SK-N-SH (cell line): Measurements from ENCODE around the gene POMGNT1.

ENCODE experiments used
- EP300 ChIP-seq, 2 experiments: IDR thresholded peaks; 2 replicates each; pipeline versions ENCODE4 v1.4.0 to v1.6.1; 2012; ENCODE audit warnings: borderline replicate concordance in 1 of 2, low read depth in 1 of 2, low read length in 1 of 2
- GABPA ChIP-seq: IDR thresholded peaks from 2 replicates; pipeline ENCODE4 v1.4.0; 2012; ENCODE audit warnings: low read depth, mild to moderate bottlenecking
- JUND ChIP-seq: IDR thresholded peaks from 2 replicates; pipeline ENCODE4 v1.4.0; 2012
- MAX ChIP-seq: IDR thresholded peaks from 2 replicates; pipeline ENCODE4 v1.4.0; 2012; ENCODE audit warnings: low read depth
- POLR2AphosphoS5 ChIP-seq: IDR thresholded peaks from 2 replicates; pipeline ENCODE4 v1.6.1; 2012; ENCODE audit warnings: low read depth, low read length
- RAD21 ChIP-seq: IDR thresholded peaks from 2 replicates; pipeline ENCODE4 v1.6.1; 2012; ENCODE audit warnings: mild to moderate bottlenecking, low read length
- SIN3A ChIP-seq: IDR thresholded peaks from 2 replicates; pipeline ENCODE4 v1.6.1; 2012; ENCODE audit warnings: low read depth, mild to moderate bottlenecking, low read length, moderate library complexity, borderline replicate concordance
- YY1 ChIP-seq: IDR thresholded peaks from 2 replicates; pipeline ENCODE4 v1.4.0; 2012; ENCODE audit warnings: low read depth, mild to moderate bottlenecking
- TF ChIP-seq, protein P1 (sequence below): fragments of 200-600 bp; sonication (generic); IDR thresholded peaks from 2 replicates; pipeline ENCODE4 v1.6.1; 2017; ENCODE audit warnings: antibody characterized with exemption, mild to moderate bottlenecking, moderate library complexity
- TF ChIP-seq, protein P2 (sequence below): IDR thresholded peaks from 2 replicates; pipeline ENCODE4 v1.4.0; 2012; ENCODE audit warnings: low read depth, borderline replicate concordance

GRCh38 chr1:46172321-46172720, 25.9 kb downstream of the POMGNT1 start:
- TF ChIP-seq, protein P1, sequence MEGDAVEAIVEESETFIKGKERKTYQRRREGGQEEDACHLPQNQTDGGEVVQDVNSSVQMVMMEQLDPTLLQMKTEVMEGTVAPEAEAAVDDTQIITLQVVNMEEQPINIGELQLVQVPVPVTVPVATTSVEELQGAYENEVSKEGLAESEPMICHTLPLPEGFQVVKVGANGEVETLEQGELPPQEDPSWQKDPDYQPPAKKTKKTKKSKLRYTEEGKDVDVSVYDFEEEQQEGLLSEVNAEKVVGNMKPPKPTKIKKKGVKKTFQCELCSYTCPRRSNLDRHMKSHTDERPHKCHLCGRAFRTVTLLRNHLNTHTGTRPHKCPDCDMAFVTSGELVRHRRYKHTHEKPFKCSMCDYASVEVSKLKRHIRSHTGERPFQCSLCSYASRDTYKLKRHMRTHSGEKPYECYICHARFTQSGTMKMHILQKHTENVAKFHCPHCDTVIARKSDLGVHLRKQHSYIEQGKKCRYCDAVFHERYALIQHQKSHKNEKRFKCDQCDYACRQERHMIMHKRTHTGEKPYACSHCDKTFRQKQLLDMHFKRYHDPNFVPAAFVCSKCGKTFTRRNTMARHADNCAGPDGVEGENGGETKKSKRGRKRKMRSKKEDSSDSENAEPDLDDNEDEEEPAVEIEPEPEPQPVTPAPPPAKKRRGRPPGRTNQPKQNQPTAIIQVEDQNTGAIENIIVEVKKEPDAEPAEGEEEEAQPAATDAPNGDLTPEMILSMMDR: no peak
- TF ChIP-seq, protein P2, sequence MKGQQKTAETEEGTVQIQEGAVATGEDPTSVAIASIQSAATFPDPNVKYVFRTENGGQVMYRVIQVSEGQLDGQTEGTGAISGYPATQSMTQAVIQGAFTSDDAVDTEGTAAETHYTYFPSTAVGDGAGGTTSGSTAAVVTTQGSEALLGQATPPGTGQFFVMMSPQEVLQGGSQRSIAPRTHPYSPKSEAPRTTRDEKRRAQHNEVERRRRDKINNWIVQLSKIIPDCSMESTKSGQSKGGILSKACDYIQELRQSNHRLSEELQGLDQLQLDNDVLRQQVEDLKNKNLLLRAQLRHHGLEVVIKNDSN: no peak
- no peak for TF ChIP-seq EP300 (IDR thresholded peaks at IDR 0.05; ENCODE audit: borderline replicate concordance in 1 of 2, low read depth in 1 of 2, low read length in 1 of 2)
- no peak for TF ChIP-seq RAD21
- no peak for TF ChIP-seq JUND
- TF ChIP-seq MAX: no peak
- no peak for TF ChIP-seq YY1
- TF ChIP-seq GABPA: no peak
- no peak for TF ChIP-seq POLR2AphosphoS5
- no peak for TF ChIP-seq SIN3A
